Superior temporal gyrus (tissue), 1 donor: ENCODE measurements around the gene LCK.
"Not testable (repeated sequence)": the region's sequence is repeated elsewhere in the genome, so short reads cannot be mapped to it uniquely, and the experiment has no call there.

Experiments
- DNase-seq: peaks from one replicate; pipeline ENCODE4 v3.0.0-alpha.2; 2016; ENCODE audit errors: extremely low spot score

LCK gene

DNA sequence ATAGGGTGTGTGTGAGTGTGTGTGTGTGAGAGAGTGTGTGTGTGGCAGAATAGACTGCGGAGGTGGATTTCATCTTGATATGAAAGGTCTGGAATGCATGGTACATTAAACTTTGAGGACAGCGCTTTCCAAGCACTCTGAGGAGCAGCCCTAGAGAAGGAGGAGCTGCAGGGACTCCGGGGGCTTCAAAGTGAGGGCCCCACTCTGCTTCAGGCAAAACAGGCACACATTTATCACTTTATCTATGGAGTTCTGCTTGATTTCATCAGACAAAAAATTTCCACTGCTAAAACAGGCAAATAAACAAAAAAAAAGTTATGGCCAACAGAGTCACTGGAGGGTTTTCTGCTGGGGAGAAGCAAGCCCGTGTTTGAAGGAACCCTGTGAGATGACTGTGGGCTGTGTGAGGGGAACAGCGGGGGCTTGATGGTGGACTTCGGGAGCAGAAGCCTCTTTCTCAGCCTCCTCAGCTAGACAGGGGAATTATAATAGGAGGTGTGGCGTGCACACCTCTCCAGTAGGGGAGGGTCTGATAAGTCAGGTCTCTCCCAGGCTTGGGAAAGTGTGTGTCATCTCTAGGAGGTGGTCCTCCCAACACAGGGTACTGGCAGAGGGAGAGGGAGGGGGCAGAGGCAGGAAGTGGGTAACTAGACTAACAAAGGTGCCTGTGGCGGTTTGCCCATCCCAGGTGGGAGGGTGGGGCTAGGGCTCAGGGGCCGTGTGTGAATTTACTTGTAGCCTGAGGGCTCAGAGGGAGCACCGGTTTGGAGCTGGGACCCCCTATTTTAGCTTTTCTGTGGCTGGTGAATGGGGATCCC lies 22.5 kb downstream of the LCK start:
- DNase-seq: no peak

DNA sequence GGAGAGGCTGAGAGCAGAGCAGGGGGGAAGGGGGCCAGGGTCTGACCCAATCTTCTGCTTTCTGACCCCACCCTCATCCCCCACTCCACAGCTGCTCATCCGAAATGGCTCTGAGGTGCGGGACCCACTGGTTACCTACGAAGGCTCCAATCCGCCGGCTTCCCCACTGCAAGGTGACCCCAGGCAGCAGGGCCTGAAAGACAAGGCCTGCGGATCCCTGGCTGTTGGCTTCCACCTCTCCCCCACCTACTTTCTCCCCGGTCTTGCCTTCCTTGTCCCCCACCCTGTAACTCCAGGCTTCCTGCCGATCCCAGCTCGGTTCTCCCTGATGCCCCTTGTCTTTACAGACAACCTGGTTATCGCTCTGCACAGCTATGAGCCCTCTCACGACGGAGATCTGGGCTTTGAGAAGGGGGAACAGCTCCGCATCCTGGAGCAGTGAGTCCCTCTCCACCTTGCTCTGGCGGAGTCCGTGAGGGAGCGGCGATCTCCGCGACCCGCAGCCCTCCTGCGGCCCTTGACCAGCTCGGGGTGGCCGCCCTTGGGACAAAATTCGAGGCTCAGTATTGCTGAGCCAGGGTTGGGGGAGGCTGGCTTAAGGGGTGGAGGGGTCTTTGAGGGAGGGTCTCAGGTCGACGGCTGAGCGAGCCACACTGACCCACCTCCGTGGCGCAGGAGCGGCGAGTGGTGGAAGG lies 23.7 kb downstream of the LCK start:
- no peak for DNase-seq

DNA sequence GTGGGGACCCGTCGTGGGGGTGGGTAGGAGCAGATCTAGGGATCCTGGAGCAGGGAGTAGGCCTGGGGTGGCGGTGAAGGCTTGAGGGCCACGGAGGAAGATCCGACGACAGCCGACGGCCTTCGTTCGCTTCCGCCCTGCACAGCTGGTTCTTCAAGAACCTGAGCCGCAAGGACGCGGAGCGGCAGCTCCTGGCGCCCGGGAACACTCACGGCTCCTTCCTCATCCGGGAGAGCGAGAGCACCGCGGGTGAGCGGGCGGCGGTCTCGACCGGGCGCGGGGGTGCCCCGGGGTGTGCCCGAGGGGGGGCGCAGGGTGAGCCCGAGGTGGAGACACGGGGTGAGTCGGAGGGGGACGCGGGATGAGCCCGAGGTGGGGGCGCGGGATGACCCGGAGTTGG lies 24.4 kb downstream of the LCK start:
- no peak for DNase-seq

DNA sequence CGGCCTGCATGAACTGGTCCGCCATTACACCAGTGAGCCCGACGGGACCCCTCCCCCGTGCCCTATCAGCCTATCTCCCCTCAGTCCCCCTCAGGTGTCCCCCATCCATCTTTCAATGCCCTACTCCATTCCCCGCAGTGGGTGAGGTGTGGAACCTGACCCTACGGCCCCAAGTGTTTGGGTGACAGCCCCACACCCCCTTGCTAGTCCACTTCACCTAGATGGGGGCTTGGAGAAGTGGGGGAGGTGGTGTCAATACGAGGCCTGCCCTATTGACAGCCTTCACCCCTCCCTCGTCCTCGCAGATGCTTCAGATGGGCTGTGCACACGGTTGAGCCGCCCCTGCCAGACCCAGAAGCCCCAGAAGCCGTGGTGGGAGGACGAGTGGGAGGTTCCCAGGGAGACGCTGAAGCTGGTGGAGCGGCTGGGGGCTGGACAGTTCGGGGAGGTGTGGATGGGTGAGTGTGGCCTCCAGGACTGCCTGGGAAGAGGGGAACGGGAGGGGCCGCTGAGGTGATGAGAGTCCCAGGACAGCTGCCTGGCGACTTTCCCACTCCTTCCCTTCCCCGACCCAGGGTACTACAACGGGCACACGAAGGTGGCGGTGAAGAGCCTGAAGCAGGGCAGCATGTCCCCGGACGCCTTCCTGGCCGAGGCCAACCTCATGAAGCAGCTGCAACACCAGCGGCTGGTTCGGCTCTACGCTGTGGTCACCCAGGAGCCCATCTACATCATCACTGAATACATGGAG lies 25.1 kb downstream of the LCK start:
- DNase-seq: no peak

DNA sequence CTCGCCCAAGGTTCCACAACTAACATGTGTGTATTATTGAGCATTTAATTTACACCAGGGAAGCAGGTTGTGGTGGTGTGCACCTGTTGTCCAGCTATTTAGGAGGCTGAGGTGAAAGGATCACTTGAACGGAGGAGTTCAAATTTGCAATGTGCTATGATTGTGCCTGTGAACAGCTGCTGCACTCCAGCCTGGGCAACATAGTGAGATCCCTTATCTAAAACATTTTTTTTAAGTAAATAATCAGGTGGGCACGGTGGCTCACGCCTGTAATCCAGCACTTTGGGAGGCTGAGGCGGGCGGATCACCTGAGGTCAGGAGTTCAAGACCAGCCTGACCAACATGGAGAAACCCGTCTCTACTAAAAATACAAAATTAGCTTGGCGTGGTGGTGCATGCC lies 33.7 kb downstream of the LCK start:
- not testable (repeated sequence) for DNase-seq

DNA sequence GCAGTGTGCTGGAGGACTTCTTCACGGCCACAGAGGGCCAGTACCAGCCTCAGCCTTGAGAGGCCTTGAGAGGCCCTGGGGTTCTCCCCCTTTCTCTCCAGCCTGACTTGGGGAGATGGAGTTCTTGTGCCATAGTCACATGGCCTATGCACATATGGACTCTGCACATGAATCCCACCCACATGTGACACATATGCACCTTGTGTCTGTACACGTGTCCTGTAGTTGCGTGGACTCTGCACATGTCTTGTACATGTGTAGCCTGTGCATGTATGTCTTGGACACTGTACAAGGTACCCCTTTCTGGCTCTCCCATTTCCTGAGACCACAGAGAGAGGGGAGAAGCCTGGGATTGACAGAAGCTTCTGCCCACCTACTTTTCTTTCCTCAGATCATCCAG lies 34.6 kb downstream of the LCK start:
- no peak for DNase-seq

DNA sequence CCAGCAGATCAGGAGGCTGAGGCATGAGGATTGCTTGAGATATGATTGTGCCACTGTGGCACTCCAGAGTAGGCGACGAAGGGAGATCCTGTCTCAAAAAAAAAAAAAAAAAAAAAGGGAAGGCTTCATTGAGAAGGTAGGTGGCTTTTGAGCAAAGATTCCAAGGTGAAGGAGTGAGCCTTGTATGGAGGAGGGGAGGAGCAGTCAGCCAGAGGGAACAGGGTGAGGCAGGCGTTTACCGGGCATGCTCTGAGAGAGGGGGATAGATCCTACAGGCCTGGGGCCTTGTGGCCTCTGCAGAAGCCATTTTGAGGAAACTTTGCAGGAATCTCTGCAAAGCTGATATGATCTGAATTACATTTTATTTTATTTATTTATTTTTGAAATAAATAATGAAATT lies 35.7 kb downstream of the LCK start:
- DNase-seq: no peak

DNA sequence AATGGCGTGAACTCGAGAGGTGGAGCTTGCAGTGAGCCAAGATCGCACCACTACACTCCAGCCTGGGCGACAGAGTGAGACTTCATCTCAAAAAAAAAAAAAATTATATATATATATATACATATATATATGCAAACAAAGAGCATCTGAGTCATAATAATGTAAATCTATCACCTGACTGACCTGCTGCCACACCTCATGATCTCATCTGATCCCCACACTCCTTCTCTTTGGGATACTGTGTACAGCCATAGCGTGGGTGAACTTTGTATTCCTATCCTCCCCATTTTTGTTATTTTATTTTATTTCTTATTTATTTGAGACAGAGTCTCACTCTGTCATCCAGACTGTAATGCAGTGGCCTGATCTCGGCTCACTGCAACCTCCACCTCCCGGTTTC lies 38.2 kb downstream of the LCK start:
- DNase-seq: no peak

DNA sequence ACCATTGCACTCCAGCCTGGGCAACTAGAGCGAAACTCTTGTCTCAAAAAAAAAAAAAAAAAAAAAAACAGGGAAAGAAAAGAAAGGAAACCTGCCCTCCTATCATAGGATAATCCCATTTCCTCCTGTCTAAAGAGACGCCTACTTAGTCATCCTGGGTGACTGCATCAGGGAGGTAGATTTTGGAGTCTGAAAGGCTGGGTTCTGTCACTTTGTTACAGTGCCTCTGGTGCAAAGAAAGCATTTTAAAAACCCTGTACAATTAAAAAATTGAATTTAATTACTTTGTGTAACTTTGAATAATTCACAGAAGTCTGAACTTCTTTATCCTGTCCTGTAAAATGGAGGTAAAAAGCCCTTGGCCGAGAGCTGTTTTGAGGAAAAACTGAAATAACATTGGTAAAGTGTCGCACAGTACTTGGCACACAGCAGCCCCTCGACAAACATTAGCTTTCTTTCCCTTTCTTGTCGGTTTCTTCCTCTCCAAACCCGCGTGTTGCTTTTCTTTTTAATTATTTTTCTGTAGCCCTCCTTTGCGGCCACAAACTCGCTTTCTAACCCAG lies 40.2 kb downstream of the LCK start:
- peak; percentile 11 for DNase-seq

DNA sequence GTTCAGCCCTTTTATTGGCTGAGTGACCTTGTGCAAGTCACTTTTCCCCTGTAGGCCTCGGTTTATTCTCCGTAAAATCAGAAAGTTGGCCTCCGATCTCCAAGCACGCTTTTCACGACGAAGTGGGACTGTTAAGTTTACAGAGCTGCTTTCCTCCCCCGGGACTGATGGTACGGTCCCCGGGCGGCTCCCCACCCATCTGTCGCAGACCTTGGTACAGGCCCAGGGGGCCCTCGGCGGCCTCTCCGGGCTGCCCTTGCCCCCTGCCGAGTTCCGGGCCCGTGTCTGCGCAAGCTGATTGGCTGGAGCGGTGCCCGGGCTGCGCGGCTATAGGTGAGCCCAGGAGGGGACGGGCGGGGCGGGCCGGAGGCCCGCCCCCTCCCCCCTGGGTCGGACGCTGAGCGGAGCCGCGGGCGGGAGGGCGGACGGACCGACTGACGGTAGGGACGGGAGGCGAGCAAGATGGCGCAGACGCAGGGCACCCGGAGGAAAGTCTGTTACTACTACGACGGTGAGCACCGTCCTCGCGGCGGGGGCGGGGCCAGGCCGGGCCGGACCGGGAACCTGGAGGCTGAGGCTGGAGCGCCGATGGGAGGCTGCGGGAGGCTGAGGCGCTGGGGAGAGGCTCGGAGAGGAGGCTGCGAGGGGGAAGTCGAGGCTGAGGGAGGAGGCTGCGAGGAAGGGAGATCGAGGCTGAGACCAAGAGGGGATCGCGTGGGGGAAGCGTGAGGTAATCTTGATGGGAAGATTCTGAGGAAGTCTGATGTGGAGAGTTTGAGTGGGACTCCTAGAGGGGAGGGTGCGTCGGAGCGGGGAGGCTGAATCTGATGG lies 40.9 kb downstream of the LCK start, which contains the start of gene HDAC1:
TSS of gene HDAC1 (plus strand) at position 376 of the 831 bp plus-strand sequence. CDS start at position 463, 87 bp downstream.
- DNase-seq: peak; percentile 73

DNA sequence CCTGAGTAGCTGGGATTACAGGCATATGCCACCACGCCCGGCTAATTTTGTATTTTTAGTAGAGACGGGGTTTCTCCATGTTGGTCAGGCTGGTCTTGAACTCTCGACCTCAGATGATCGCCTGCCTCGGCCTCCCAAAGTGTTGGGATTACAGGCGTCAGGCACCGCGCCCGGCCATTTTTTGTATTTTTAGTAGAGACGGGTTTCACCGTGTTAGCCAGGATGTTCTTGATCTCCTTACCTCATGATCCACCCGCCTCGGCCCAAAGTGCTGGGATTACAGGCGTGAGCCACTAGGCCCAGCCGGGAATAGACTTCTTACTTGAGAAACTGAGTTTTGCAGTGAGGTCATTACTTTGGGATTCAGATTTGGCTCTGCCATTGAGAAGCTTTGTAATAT lies 47.1 kb downstream of the LCK start:
- DNase-seq: not testable (repeated sequence)

DNA sequence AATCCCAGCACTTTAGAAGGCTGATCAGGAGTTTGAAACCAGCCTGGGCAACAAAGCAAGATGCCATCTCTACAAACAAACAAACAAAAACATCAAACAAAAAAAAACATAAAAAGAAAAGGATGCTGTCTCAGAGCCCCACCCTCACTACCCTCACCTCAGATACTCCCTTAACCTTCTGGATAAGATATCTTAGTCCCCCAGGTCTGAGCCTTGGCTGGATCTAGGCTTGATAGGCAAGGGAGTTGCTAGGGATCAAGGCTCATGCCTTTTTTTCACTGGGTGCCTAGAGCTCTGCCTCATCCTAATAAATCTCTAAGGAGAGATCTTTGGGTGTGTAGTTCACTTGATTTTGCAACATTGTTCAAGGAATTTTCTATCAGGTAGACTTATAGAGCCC lies 48.3 kb downstream of the LCK start:
- DNase-seq: no peak

DNA sequence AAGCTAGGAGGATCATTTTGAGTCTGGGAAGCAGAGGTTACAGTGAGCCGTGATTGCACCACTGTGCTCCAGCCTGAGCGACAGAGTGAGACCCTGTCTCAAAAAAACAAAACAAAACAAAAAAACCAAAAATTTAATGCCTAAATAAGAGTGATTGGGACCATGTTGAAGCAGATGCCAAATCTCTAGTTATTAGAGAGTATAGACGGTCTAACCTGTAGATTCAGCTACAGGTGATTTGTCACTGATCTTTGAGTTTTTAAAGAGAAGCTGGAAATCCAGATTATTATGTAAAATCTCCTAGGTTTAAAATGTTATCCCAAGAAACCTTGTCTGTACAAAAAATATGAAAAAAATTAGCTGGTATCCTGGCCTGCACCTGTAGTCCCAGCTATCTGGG lies 52.3 kb downstream of the LCK start:
- DNase-seq: no peak

DNA sequence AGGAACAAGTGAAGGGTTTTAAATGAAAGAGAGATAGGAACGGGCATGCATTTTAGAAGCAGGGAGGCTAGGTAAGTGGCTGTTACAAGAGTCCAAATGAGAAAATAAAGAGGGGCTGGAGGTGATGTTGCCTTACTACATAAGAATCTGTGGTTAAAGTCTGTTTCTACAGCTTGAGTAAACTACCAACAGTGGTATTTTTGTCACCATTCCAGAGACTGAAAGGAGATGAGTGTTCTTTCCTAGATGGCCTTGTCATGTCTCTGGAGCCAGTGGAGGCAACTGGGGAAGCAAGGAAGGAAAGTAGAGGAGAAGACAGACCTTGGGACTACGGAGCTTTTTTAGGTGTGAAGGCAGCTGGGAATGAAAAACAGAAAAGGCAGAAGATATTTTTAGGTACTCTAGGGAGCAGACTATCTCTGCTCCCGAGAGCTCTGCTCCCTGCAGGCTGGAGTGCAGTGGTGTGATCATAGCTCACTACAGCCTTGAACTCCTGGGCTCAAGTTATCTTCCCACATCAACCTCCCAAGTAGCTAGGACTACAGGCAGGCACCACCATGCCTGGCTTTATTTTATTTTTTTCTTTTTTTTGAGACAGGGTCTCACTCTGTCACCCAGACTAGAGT lies 53.0 kb downstream of the LCK start:
- DNase-seq: no peak

DNA sequence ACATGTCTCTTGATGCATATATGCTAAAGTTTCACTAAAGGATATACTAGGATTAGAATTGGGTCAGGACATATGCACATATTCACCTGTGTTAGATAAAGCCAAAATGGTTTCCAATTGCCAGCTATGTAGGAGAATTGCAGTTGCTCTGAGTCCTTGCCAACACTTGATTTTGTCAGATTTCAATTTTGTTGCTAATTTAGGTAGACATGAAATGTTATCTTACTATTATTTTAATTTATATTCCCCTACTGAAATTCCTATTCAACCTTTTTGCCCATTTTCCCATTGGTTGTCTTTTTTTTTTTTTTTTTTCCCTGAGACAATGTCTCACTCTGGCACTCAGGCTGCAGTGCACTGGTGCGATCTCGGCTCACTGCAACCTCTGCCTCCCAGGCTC lies 54.2 kb downstream of the LCK start:
- DNase-seq: no peak

DNA sequence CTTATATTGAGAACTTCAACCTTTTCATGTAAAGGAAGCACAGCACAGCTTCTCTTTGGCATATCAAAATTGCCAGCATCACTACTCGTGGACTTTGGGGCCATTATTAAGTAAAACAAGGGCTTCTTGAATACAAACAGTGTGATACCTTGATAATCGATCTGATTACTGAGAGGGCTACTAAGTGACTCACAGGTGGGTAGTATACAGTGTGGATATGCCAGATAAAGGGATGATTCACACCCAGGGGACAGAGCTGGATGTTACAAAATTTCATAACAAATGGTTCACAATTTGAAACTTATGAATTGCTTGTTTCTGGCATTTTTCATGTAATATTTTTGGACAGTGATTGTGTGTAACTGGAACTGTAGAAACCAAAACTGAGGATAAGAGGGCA lies 56.3 kb downstream of the LCK start:
- DNase-seq: no peak

DNA sequence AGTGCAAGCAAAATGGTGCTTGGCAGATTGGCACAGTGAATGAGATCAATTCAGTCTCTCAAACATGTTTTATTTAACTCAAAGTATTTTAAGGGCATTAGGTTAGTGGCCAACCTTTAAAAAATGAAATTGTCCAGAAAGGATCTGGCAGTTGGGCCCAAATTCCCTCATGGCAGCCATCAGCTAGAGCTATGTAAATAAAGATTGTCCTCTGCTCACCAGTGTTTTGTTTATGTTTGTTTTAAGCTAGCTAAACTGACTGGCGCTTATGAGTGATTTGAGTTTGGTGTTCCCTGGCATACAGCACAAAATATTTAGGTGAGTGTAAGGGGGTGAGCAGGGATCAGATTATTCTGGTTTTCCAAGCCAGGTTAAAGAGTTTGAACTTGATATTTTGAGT lies 58.9 kb downstream of the LCK start:
- DNase-seq: no peak

DNA sequence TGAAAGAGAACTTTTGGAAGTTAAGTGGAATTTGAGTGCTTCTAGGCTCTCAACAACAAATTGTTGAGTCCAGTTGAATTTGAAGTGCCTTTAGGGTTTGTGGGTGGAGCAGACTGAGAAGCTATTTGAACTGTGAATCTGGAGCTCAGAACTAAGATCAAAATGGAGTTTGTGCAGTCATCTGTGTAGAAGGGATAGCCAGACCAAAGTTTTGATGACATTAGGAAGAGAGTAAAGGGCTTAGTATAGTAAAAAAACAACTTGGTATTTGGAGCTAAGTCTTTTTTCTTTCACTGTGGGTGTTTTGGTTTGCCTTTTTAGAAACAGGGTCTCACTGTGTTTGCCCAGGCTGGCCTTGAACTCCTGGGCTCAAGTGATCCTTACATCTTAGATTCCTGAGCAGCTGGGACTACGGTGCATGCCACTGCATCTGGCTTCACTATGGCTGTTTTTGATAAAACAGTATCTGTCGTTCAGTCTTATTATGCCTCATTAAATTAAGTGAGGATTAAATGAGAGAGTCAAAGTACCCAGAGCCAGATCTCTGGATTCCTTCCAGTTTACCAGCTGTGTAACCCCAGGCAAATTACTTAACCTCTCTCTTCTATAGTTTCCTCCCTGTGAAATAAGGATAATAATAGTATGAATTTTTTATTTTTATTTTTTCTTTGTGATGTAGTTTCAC lies 60.8 kb downstream of the LCK start:
- DNase-seq: no peak

DNA sequence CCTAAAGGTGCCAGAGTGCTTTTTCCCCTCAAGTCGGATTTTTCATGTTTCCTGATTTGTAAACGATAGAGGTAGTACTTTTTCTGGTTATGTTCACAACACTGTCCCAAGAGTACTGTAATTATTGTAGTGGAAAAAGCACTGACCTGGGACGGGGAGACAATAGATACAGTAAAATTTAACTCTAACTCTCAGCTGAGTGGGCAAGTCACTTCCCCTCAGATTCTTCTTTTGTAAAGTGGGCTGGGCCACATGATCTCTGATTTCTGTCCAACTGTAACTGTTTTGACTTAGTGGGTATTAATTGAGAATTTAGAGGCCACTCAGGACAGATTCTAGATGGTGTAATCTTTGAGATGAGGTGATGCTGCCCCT lies 65.8 kb downstream of the LCK start:
- no peak for DNase-seq

DNA sequence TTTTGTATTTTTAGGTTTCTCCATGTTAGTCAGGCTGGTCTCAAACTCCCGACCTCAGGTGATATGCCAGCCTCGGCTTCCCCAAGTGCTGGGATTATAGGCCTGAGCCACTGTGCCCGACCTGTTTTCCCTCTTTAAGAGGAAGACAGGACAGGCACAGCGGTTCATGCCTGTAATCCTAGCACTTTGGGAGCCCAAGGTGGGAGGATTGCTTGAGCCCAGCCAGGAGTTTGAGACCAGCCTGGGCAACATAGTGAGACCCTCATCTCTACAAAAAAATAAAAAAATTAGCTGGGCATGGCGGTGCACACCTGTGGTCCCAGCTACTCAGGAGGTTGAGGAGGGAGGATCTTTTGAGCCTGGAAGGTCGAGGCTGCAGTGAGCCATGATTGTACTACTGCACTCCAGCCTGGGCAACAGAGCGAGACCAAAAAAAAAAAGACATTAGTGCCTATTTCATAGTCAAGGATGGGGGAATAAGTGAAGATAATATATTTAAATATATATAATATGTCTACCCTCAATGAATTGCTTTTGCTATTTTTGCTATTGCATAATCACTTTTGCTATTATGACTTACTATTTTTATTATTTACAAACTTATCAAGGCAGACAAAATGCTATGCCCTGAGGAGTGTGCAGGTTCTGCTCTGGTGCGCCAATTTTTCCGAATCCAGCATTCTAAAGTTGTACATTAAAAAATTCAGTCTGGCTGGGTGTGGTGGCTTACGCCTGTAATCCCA lies 67.2 kb downstream of the LCK start:
- DNase-seq: no peak
